Left lobe of liver (tissue), 2 donors: ENCODE results near the gene BMERB1. TPM values are rescaled to one million over a fixed set of nuclear protein-coding genes. Genes with fewer than 3 reads are reported as not detected.
"Not testable (repeated sequence)": the region's sequence is repeated elsewhere in the genome, so short reads cannot be mapped to it uniquely, and the experiment has no call there.

Experiments used
- ATAC-seq: fragments of 200-7000 bp; cut with Tn5 transposase; one replicate; pipeline ENCODE4 v1.9.1; 2020; ENCODE audit warnings: mild to moderate bottlenecking, moderate library complexity
- DNase-seq: peaks from one replicate; pipeline ENCODE4 v3.0.0-alpha.2; 2020; ENCODE audit warnings: low spot score
- total RNA-seq: library from RNA; stranded (reverse); gene quantifications from one replicate; pipeline ENCODE4 v1.2.1, GENCODE V29; 2021
- donor health status: DM: no; HTN: no; CAD: no; lungs with moderate emphysema.
- donor health status: DM: no; HTN: yes; CAD: no.

BMERB1 gene
- total RNA-seq, 1 donor from 2014 or later: 12.2 TPM

DNA sequence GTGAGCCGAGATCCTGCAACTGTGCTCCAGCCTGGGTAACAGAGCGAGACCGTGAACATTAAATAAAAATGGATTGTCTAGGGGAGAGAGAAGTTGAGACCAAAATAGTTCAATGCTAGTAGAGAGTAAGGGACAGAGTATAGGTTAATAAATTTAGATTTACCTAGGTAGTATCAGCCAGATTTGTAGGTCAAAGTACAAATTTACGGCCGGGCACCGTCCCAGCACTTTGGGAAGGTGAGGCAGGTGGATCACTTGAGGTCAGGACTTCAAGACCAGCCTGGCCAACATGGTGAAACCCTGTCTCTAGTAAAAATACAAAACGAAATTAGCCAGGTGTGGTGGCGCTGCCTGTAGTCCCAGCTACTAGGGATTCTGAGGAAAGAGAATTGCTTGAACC lies 12.2 kb upstream of the BMERB1 start:
- peak; percentile 80 for DNase-seq
- ATAC-seq: peak; percentile 84

- no peak for DNase-seq
- ATAC-seq: no peak
These were observed 8.5 kb upstream of the BMERB1 start for GRCh38 chr16:15425861-15426260.

DNA sequence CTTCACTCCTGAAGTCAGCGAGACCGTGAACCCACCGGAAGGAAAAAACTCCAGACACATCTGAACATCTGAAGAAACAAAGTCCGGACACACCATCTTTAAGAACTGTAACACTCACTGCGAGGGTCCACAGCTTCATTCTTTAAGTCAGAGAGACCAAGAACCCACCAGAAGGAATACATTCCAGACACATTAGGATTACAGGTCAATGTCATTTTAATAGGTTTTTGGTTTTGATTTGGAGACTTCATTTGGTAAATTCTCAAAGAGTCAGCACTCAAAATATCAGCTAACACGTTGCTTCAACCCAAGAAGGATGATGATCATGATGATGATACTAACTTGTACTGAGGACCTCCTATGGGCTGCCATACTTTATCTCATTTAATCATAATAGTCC lies 7.6 kb upstream of the BMERB1 start:
- ATAC-seq: no peak
- no peak for DNase-seq

- peak; percentile 98 for ATAC-seq
These were observed 6.6 kb upstream of the BMERB1 start for GRCh38 chr16:15427648-15428239.

GRCh38 chr16:15430884-15431283 lies 3.5 kb upstream of the BMERB1 start:
- DNase-seq, ATAC-seq: not testable (repeated sequence)

More at GRCh38 chr16:15427648-15428239, 6.6 kb upstream of the BMERB1 start:
- DNase-seq: peak; percentile 62

DNA sequence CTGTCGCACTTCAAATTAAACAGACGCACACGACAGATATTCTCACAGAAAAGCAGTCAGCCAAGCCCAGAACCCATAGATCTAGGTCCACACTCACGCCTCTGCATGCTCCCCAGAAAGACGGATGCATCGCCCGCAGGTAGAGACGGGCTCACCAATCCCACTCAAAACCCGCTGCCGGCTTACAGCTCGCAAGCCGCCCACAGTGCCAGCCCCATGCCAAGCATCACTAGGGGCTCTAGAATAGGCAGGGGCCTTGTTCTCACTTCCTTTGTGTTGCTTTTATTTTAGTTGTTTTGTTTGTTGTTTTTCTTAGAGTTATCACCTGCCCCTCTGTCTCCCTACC lies 336 bp upstream of the BMERB1 start:
- DNase-seq (no peak), ATAC-seq (no peak)

GRCh38 chr16:15435216-15435864 lies 952 bp downstream of the BMERB1 start:
- ATAC-seq: peak; percentile 64
- no peak for DNase-seq

GRCh38 chr16:15439102-15439501 lies 4.7 kb downstream of the BMERB1 start:
- DNase-seq (no peak), ATAC-seq (no peak)

DNA sequence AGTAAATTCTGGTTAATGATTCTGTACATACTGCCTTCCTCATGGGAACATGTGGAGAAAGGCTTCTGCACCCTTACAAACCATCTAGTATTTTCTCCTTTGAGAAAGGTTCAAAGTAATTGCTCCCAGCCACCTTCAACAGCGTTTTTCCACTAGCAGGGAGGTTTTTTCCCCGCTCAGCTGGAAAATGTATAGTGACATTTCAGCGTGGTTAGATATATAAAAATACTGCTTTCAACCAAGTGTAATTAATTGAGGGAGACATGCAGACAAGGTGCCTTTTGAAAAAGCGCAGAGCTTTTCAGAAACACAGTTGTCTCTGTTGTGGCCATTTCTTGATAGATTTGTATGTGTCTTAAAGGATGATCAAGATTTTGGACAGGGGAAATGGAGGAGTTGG lies 5.1 kb downstream of the BMERB1 start:
- DNase-seq: no peak
- no peak for ATAC-seq

DNA sequence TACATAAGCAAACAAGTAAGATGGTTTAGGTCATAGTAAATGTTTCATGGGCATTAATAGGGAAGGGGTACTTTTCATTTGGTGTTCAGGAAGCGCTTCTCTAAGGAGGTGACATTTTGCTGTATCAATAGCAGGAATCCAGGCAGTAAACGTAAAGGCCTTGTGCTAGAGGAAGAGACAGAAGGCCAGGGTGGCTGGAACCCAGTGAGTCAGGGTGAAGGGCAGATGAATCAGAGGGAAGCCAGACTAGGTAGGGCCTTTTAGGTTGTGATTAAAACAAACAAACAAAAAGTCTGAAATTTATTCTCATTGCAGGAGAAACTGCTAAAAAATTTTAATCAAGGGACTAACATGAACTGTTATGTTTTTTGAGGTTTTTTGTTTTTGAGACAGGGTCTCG lies 6.5 kb downstream of the BMERB1 start:
- ATAC-seq (no peak), DNase-seq (no peak)

- ATAC-seq, DNase-seq: not testable (repeated sequence)
These were observed 7.8 kb downstream of the BMERB1 start for GRCh38 chr16:15442140-15442539.

DNA sequence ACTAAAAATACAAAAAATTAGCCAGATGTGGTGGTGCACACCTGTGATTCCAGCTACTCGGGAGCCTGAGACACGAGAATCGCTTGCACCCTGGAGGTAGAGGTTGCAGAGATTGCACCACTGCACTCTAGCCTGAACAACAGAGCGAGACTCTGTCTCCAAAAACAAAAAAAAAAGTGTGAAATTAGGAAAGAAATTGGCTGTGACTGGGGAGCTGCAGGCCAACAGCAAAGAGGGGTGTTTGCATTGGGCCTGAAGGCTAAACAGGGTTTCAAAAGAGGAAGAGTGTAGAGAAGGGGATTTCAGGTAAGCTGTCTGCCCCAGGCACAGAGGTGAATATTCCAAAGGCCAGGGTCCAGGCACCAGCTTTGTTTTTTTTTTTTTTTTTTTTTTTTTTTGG lies 9.4 kb downstream of the BMERB1 start:
- peak; percentile 93 for ATAC-seq
- DNase-seq: peak; percentile 79

GRCh38 chr16:15444264-15444663 lies 9.9 kb downstream of the BMERB1 start:
- DNase-seq: no peak
- no peak for ATAC-seq

- ATAC-seq (no peak), DNase-seq (no peak)
These were observed 11.1 kb downstream of the BMERB1 start for GRCh38 chr16:15445450-15445849.

- ATAC-seq (no peak), DNase-seq (no peak)
These were observed 12.5 kb downstream of the BMERB1 start for GRCh38 chr16:15446901-15447300.

- DNase-seq: peak; percentile 47
- ATAC-seq: peak; percentile 60
These were observed 16.2 kb downstream of the BMERB1 start for GRCh38 chr16:15450624-15451023.

DNA sequence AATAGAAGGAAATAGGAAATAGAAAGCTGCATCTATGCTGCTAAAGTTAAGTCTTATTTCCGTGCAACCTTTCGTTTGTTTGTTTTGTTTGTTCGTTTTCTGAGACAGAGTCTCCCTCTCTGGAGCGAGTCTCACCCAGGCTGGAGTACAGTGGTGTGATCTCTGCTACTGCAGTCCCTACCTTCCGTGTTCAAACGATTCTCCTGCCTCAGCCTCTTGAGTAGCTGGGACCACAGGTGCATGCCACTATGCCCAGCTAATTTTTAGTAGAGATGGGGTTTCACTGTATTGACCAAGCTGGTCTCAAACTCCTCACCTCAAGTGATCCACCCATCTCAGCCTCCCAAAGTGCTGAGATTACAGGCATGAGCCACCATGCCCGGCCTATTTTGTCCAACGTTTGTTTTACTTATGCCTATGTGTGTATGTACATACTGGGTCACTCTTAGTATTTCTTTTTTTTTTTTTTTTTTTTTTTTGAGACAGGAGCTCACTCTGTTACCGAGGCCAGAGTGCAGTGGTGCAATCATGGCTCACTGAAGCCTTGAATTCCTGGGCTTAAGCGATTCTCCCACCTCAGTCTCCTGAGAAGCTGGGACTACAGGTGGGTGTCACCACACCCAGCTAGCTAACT lies 16.8 kb downstream of the BMERB1 start:
- peak; percentile 15 for ATAC-seq

GRCh38 chr16:15452246-15452855 lies 18.0 kb downstream of the BMERB1 start:
- ATAC-seq (peak; percentile 74), DNase-seq (peak; percentile 72)

More for the DNA sequence above, 16.8 kb downstream of the BMERB1 start:
- peak; percentile 23 for DNase-seq

DNA sequence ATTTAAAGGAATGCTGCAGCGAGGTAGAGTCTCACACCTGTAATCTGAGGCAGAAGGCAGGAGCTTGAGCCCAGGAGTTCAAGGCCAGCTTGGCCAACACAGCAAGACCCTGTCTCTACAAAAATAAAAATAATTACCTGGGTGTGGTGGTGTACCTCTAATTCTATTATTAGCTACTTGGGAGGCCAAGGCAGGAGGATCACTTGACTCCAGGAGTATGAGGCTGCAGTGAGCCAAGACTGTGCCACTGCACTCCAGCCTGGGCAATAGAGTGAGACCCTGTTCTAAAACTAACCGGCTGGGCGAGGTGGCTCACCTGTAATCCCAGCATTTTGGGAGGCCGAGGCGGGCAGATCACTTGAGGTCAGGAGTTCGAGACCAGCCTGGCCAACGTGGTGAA lies 18.9 kb downstream of the BMERB1 start:
- ATAC-seq: not testable (repeated sequence)
- DNase-seq: peak; percentile 22

DNA sequence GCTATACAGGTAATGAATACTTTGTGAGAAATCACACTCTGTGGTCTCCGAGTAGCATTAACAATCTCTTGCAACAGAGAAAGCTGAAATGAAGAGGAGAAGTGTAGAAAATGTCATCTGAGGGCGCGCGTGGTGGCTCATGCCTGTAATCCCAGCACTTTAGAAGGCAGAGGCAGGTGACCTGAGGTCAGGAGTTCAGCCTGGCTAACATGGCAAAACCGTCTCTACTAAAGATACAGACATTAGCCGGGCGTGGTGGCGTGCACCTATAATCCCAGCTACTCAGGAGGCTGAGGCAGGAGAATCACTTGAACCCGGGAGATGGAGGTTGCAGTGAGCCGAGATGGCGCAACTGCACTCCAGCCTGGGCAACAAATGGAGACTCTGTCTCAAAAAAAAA lies 20.5 kb downstream of the BMERB1 start:
- ATAC-seq (peak; percentile 68), DNase-seq (peak; percentile 70)

DNA sequence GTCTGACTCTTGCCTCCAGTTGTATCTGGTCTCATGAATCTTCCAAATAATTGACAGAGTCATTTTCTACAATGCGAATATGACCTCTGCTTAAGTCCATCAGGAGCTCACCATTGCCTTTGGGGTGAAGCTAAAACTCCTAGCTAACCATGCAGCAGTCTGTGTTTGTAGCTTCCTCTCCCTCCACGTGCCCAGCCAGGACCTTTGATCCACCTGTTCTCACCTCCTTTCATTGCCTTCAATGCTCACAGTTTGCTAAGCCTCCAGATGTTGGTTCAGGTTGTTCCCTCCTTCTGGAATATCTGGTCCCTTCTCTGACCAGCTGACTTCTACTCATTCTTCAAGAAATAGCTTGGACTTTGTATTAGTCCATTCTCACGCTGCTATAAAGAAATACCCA lies 23.0 kb downstream of the BMERB1 start:
- ATAC-seq: no peak
- no peak for DNase-seq

GRCh38 chr16:15457958-15458357 lies 23.6 kb downstream of the BMERB1 start:
- DNase-seq (no peak), ATAC-seq (peak; percentile 9)
